Ovary (tissue), 9 donors: Measurements from ENCODE around the gene S100B. TPM values are rescaled to one million over a fixed set of nuclear protein-coding genes. Genes with fewer than 3 reads are reported as not detected.

Experiments used
- DNase-seq, 5 donors: peaks; one replicate each; pipeline ENCODE4 v3.0.0-alpha.2; 2019 to 2020
- H3K27ac ChIP-seq, 2 donors: fragments of 200-600 bp; one replicate each; pipeline versions ENCODE4 v1.5.1 to v1.8.0; 2019 to 2022
- H3K27me3 ChIP-seq: fragments of 200-600 bp; one replicate; pipeline ENCODE4 v1.8.0; 2022
- H3K36me3 ChIP-seq: fragments of 200-600 bp; sonication (generic); one replicate; pipeline ENCODE4 v1.5.1; 2019
- H3K4me1 ChIP-seq: one replicate; pipeline ENCODE4 v1.8.1; 2013; ENCODE audit warnings: mild to moderate bottlenecking, moderate library complexity; ENCODE audit not compliant: insufficient read depth
- H3K4me3 ChIP-seq: fragments of 200-600 bp; sonication (generic); one replicate; pipeline ENCODE4 v1.5.1; 2017
- H3K9me3 ChIP-seq, 2 donors: fragments of 200-600 bp in 1 of 2; sonication (generic) in 1 of 2; one replicate each; pipeline versions ENCODE4 v1.5.1 to v1.8.1; 2013 to 2019; ENCODE audit warnings: mild to moderate bottlenecking in 1 of 2, moderate library complexity in 1 of 2
- EP300 ChIP-seq: sonication (generic); formaldehyde crosslinking; IDR thresholded peaks from one replicate; pipeline ENCODE4 v1.6.1; 2017; ENCODE audit warnings: antibody characterized with exemption
- POLR2A ChIP-seq: fragments of 450-650 bp; IDR thresholded peaks from one replicate; pipeline ENCODE4 v1.6.1; 2017; ENCODE audit warnings: antibody characterized with exemption, mild to moderate bottlenecking, moderate library complexity
- WGBS, 3 donors: extraction: QIAGEN DNeasy Blood & Tissue Kit in 1 of 3; methylation state at CpG; one replicate each; pipeline versions ENCODE4 v1.1.5 to v1.1.7; 2013 to 2017; 5-methylcytosine and 5-hydroxymethylcytosine counted together
- intact Hi-C, 4 donors: fragments of 100-400 bp; cut with DNase I; formaldehyde crosslinking; loops; one replicate each; pipeline versions ENCODE4 v1.11.0 to v1.15.1; 2022 to 2023
- polyA plus RNA-seq, 2 donors: library from polyadenylated mRNA; stranded (reverse); fragments of 200-250 nt in 1 of 2; fragments of 350-450 nt in 1 of 2; fragmentation: Illumina TruSeq in 1 of 2; extraction: RNeasy Lipid Tissue Mini Kit (QIAGEN cat#74804) in 1 of 2; gene quantifications; one replicate each; pipeline ENCODE4 v1.2.3, GENCODE V29; 2013 to 2014
- total RNA-seq, 7 donors: library from RNA; depleted of rRNA in 2 of 7; stranded (reverse); fragments of >200 nt in 2 of 7; fragmentation: NEBNext Ultra II Directional in 3 of 7; extraction: Animal tissue kit (Norgen Biotek cat#: 25700) in 3 of 7; gene quantifications; one replicate each; pipeline versions ENCODE4 v1.1.0 to v1.2.4, GENCODE V29; 2016 to 2023
- TF ChIP-seq, protein P1 (sequence below), 3 donors: fragments of 450-650 bp in 2 of 3; fragments of 200-600 bp in 1 of 3; IDR thresholded peaks; one replicate each; pipeline versions ENCODE4 v1.5.1 to v1.8.0; 2016 to 2022; ENCODE audit warnings: antibody characterized with exemption in 3 of 3, mild to moderate bottlenecking in 1 of 3
- donor health status: DM: no; HTN: no; CAD: no; lungs with moderate emphysema.
- donor health status: DM: no; HTN: no; CAD: no.
- donor health status: Bipolar disorder and iron deficiency.
- donor health status: DM: yes; HTN: yes; CAD: no.
- donor health status: DM: no; HTN: no; CAD: no.
- donor health status: DM: yes; HTN: yes; CAD: no.

The S100B gene
- total and polyA plus RNA-seq, 9 donors, result 0.53 to 16.8 (median 2.9) TPM

DNA sequence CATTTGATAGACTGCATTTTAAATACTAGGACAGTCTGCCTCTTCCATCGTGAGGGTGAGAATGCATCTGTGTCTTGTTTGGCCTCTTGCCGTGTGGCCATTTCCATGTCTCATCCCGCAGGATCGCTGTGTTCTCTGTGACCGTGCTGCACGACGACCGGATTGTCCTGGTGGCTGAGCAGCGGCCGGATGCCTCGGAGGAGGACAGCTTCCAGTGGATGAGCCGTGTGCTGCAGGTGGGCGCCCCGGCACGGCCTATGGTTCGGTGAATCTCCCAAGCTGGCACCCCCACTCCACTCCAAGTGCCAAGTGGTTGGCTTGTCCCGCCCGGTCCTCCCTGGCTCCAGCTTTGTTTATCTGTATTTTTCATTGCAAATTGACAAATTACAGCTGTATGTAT, 55.2 kb downstream of the S100B start:
- TF ChIP-seq EP300, result no peak
- TF ChIP-seq POLR2A, result no peak
- TF ChIP-seq, protein P1, sequence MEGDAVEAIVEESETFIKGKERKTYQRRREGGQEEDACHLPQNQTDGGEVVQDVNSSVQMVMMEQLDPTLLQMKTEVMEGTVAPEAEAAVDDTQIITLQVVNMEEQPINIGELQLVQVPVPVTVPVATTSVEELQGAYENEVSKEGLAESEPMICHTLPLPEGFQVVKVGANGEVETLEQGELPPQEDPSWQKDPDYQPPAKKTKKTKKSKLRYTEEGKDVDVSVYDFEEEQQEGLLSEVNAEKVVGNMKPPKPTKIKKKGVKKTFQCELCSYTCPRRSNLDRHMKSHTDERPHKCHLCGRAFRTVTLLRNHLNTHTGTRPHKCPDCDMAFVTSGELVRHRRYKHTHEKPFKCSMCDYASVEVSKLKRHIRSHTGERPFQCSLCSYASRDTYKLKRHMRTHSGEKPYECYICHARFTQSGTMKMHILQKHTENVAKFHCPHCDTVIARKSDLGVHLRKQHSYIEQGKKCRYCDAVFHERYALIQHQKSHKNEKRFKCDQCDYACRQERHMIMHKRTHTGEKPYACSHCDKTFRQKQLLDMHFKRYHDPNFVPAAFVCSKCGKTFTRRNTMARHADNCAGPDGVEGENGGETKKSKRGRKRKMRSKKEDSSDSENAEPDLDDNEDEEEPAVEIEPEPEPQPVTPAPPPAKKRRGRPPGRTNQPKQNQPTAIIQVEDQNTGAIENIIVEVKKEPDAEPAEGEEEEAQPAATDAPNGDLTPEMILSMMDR (IDR thresholded peaks at IDR 0.05), result no peak
- Histone ChIP-seq H3K36me3 (no peaks in the 10 kb centered on the region), H3K27ac (no peak overlapping the region), H3K9me3 (no peaks in the 10 kb centered on the region), H3K27me3 (no peaks in the 10 kb centered on the region), H3K4me1 (no peaks in the 10 kb centered on the region), H3K4me3 (no peak overlapping the region)
- intact Hi-C loops, result no loop called here
- no peak for DNase-seq
- 89 to 94% (median 91%) methylated on average over 18 of the region's 18 CpGs for WGBS, 3 donors

Other genes starting within 250 kb of the S100B start
- gene DIP2A, start 146.2 kb downstream of the S100B start, total RNA-seq, result 10 to 100 TPM; 27.0 to 40.3 (median 36.2) TPM
- gene DIP2A, start 146.2 kb downstream of the S100B start, polyA plus RNA-seq, result 10 to 100 TPM; 20.5 to 21.3 TPM
- gene PRMT2, start 30.6 kb upstream of the S100B start, total RNA-seq, result 100 to 1,000 TPM in 2 of 7 donors, 10 to 100 TPM in 5; 62.6 to 125 (median 98.1) TPM
- gene PRMT2, start 30.6 kb upstream of the S100B start, polyA plus RNA-seq, result 100 to 1,000 TPM in 1 of 2 donors, 10 to 100 TPM in 1; 80.9 to 124 TPM